SJCRH30 (cell line): Measurements from ENCODE around the gene QKI. TPM values are rescaled to one million over a fixed set of nuclear protein-coding genes. Genes with fewer than 3 reads are reported as not detected.
"Not testable (repeated sequence)": the region's sequence is repeated elsewhere in the genome, so short reads cannot be mapped to it uniquely, and the experiment has no call there.

Experiments used
- DNase-seq, 2 experiments: peaks; one replicate each; pipeline ENCODE4 v3.0.0-alpha.2; 2015 to 2020
- H3K27ac ChIP-seq: fragments of 250-450 bp; sonication (Bioruptor Pico); 2 replicates; pipeline ENCODE4 v1.5.1; 2020; ENCODE audit warnings: mild to moderate bottlenecking, moderate library complexity
- H3K27me3 ChIP-seq: fragments of 250-450 bp; sonication (Bioruptor Pico); 2 replicates; pipeline ENCODE4 v1.5.1; 2020; ENCODE audit warnings: mild to moderate bottlenecking, moderate library complexity
- H3K36me3 ChIP-seq: fragments of 250-450 bp; sonication (Bioruptor Pico); 2 replicates; pipeline ENCODE4 v1.5.1; 2020; ENCODE audit warnings: mild to moderate bottlenecking, moderate library complexity
- H3K4me1 ChIP-seq: fragments of 250-450 bp; sonication (Bioruptor Pico); 2 replicates; pipeline ENCODE4 v1.5.1; 2020; ENCODE audit warnings: mild to moderate bottlenecking, moderate library complexity
- H3K4me3 ChIP-seq: fragments of 250-450 bp; sonication (Bioruptor Pico); 2 replicates; pipeline ENCODE4 v1.5.1; 2020; ENCODE audit warnings: mild to moderate bottlenecking, moderate library complexity
- H3K9me3 ChIP-seq: fragments of 250-450 bp; sonication (Bioruptor Pico); replicated peaks from 2 replicates; pipeline ENCODE4 v1.5.1; 2020; ENCODE audit warnings: mild to moderate bottlenecking, moderate library complexity
- total RNA-seq: library from RNA; depleted of rRNA; stranded (reverse); fragments of >200 nt; shearing (Covaris generic); gene quantifications from 2 replicates; pipeline ENCODE4 v1.2.3, GENCODE V29; 2014

Gene QKI
- total RNA-seq, 1 experiment from 2014 or later = 254 TPM

- DNase-seq = no peak
- Histone ChIP-seq H3K9me3 (no peaks in the 10 kb centered on the region), H3K4me1 (0 out of 2 replicates have a peak, but pooled peaks cover 3% of the 10 kb centered on the region), H3K27ac (no peak overlapping the region), H3K36me3 (peaks cover 3% of the 10 kb centered on the region; the same call in 1 of the 2 replicates), H3K27me3 (no peaks in the 10 kb centered on the region), H3K4me3 (no peak overlapping the region)
Observed at GRCh38 chr6:163580311-163581030, 166.0 kb downstream of the QKI start.

GRCh38 chr6:163583558-163583957 is 169.0 kb downstream of the QKI start:
- no peak overlapping the region for H3K27ac ChIP-seq
- H3K9me3 ChIP-seq = no peaks in the 10 kb centered on the region
- no peaks in the 10 kb centered on the region for H3K27me3 ChIP-seq
- H3K36me3 ChIP-seq = no peaks in the 10 kb centered on the region
- DNase-seq = no peak
- H3K4me1 ChIP-seq = peaks cover 9% of the 10 kb centered on the region; the same call in 1 of the 2 replicates
- H3K4me3 ChIP-seq = no peak overlapping the region

GRCh38 chr6:163585932-163586437 is 171.5 kb downstream of the QKI start:
- Histone ChIP-seq H3K36me3 (no peaks in the 10 kb centered on the region), H3K4me3 (no peak overlapping the region), H3K9me3 (no peaks in the 10 kb centered on the region), H3K27me3 (no peaks in the 10 kb centered on the region), H3K27ac (no peak overlapping the region), H3K4me1 (peaks cover 6% of the 10 kb centered on the region; the same call in 1 of the 2 replicates)
- peak; percentile 62 to 64 for DNase-seq

- H3K4me1 ChIP-seq = peaks cover 6% of the 10 kb centered on the region; the same call in 1 of the 2 replicates
- no peak for DNase-seq
Observed at GRCh38 chr6:163586888-163587287, 172.4 kb downstream of the QKI start.

GRCh38 chr6:163588220-163588919 is 173.9 kb downstream of the QKI start:
- H3K4me1 ChIP-seq = peaks cover 6% of the 10 kb centered on the region; the same call in 1 of the 2 replicates
- no peaks in the 10 kb centered on the region for H3K36me3 ChIP-seq
- no peak overlapping the region for H3K4me3 ChIP-seq
- DNase-seq = no peak
- no peaks in the 10 kb centered on the region for H3K27me3 ChIP-seq
- no peak overlapping the region for H3K27ac ChIP-seq
- 0 out of 2 replicates have a peak, but pooled peaks cover 3% of the 10 kb centered on the region for H3K9me3 ChIP-seq

More at GRCh38 chr6:163586888-163587287, 172.4 kb downstream of the QKI start:
- Histone ChIP-seq H3K36me3 (no peaks in the 10 kb centered on the region), H3K27ac (no peak overlapping the region), H3K27me3 (no peaks in the 10 kb centered on the region), H3K9me3 (no peaks in the 10 kb centered on the region), H3K4me3 (no peak overlapping the region)

DNA sequence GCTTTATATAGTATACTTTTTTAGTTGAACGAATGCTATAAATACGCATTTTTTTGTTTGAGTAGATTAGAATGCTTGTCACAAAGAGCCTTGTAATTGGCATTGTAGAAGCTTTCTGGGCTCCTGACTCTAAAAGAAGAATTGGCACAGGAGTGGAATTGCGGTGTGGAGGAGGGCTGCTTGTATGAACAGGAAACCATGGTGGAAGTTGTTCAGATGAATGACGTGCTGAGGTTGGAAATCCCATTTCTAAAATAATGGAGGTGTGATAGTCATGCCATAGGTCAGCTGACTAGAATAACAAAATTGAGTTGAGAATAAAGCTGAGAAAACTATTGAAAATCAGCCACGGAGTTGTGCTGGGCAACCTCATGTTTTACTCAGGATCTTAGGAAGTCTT is 174.9 kb downstream of the QKI start:
- Histone ChIP-seq H3K4me1 (peaks cover 6% of the 10 kb centered on the region; the same call in 1 of the 2 replicates), H3K36me3 (no peaks in the 10 kb centered on the region), H3K27me3 (no peaks in the 10 kb centered on the region), H3K4me3 (no peak overlapping the region), H3K27ac (no peak overlapping the region), H3K9me3 (0 out of 2 replicates have a peak, but pooled peaks cover 3% of the 10 kb centered on the region)
- DNase-seq = no peak

DNA sequence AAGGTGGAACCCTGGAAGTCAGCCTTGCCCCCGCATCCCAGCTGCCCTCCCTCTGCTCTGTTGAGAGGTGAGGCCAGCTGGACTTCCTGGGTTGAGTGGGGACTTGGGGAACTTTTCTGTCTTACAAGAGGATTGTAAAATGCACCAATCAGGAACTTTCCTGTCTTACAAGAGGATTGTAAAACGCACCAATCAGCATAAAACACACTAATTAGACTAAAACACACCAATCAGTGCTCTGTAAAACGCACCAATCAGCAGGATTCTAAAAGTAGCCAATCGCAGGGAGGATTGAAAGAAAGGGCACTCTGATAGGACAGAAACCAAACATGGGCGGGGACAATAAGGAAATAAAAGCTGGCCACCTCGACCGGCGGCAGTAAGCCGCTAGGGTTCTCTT is 175.6 kb downstream of the QKI start:
- DNase-seq, H3K36me3 ChIP-seq, H3K27me3 ChIP-seq, H3K9me3 ChIP-seq, H3K4me1 ChIP-seq, H3K4me3 ChIP-seq, H3K27ac ChIP-seq: not testable (repeated sequence)

- Histone ChIP-seq H3K27me3 (no peaks in the 10 kb centered on the region), H3K9me3 (peaks cover 7% of the 10 kb centered on the region; the same call in 1 of the 2 replicates), H3K27ac (no peak overlapping the region), H3K36me3 (no peaks in the 10 kb centered on the region), H3K4me3 (no peak overlapping the region), H3K4me1 (no peaks in the 10 kb centered on the region)
- no peak for DNase-seq
Observed at GRCh38 chr6:163592872-163593271, 178.4 kb downstream of the QKI start.

DNA sequence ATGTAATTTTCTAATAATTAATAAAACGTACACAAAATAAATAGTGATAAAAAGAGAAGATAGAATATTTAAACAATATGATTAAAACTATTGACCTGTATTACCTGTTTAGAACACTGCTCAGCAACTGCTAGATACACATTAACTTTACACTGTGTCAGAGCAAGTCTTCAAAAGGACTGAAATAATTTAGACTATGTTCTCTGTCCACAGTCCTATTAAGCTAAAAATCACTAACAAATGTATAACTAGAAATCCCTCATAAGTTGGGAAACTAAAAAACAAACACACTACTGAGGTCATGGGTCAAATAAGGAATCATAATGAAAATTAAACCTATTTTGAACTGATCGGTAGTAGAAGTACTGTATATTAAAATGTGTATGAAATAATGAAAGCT is 181.7 kb downstream of the QKI start:
- no peak for DNase-seq
- no peaks in the 10 kb centered on the region for H3K27me3 ChIP-seq
- H3K4me1 ChIP-seq = no peaks in the 10 kb centered on the region
- H3K27ac ChIP-seq = no peak overlapping the region
- peaks cover 7% of the 10 kb centered on the region; the same call in 1 of the 2 replicates for H3K9me3 ChIP-seq
- H3K4me3 ChIP-seq = no peak overlapping the region
- no peaks in the 10 kb centered on the region for H3K36me3 ChIP-seq

GRCh38 chr6:163599136-163599535 is 184.6 kb downstream of the QKI start:
- Histone ChIP-seq H3K4me3 (no peak overlapping the region), H3K36me3 (no peaks in the 10 kb centered on the region), H3K4me1 (no peaks in the 10 kb centered on the region), H3K9me3 (peaks cover 4% of the 10 kb centered on the region; the same call in 1 of the 2 replicates), H3K27me3 (no peaks in the 10 kb centered on the region), H3K27ac (no peak overlapping the region)
- no peak for DNase-seq

DNA sequence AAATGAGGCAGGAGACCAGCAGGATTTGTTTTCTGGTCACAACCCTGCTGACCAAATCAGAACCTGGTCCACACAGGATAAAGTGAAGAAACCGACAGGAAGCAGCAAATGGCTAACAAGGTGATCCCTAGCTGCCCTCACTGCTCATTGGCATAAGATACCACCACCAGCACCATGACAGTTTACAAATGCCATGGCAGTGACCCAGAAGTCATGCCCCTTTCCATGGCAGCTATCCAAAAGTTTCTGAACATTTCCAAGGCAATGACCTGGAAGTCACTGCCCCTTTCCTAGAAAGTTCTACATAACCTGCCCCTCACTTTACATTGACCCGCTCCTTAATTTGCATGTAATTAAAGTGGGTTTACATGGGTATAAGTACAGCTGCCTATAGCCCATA is 185.2 kb downstream of the QKI start:
- DNase-seq = no peak
- H3K4me1 ChIP-seq = no peaks in the 10 kb centered on the region
- H3K36me3 ChIP-seq = no peaks in the 10 kb centered on the region
- H3K27me3 ChIP-seq = no peaks in the 10 kb centered on the region
- no peak overlapping the region for H3K27ac ChIP-seq
- H3K9me3 ChIP-seq = peaks cover 4% of the 10 kb centered on the region; the same call in 1 of the 2 replicates
- H3K4me3 ChIP-seq = no peak overlapping the region

- no peak overlapping the region for H3K27ac ChIP-seq
- no peak for DNase-seq
Observed at GRCh38 chr6:163600331-163600730, 185.8 kb downstream of the QKI start.

DNA sequence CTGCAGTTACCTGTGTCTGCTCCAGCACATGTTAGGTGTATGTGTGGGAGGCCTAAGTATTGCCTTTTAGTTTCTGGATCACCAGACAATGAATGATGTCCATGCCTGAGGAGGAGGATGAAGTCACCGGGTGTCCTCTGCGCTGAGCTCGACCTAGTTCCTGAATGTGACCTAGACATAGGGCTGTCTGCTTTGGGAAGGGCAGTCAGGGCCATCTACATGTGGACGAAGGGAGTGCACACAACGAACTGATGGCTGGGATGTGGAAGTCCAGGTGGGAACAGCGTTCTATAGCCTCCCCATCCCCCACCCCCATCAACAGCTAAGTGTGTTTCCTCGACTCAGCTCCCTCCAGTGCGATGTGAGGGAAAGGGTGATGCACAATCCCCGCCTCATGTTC is 186.3 kb downstream of the QKI start:
- no peaks in the 10 kb centered on the region for H3K36me3 ChIP-seq
- peaks cover 4% of the 10 kb centered on the region; the same call in 1 of the 2 replicates for H3K9me3 ChIP-seq
- no peaks in the 10 kb centered on the region for H3K27me3 ChIP-seq
- DNase-seq = no peak
- no peaks in the 10 kb centered on the region for H3K4me1 ChIP-seq
- no peak overlapping the region for H3K4me3 ChIP-seq
- H3K27ac ChIP-seq = no peak overlapping the region

More at GRCh38 chr6:163600331-163600730, 185.8 kb downstream of the QKI start:
- Histone ChIP-seq H3K4me3 (no peak overlapping the region), H3K9me3 (peaks cover 4% of the 10 kb centered on the region; the same call in 1 of the 2 replicates), H3K27me3 (no peaks in the 10 kb centered on the region), H3K4me1 (no peaks in the 10 kb centered on the region), H3K36me3 (no peaks in the 10 kb centered on the region)

GRCh38 chr6:163602851-163603250 is 188.3 kb downstream of the QKI start:
- Histone ChIP-seq H3K27me3 (no peaks in the 10 kb centered on the region), H3K36me3 (no peaks in the 10 kb centered on the region), H3K4me1 (no peaks in the 10 kb centered on the region), H3K27ac (no peak overlapping the region), H3K9me3 (no peaks in the 10 kb centered on the region), H3K4me3 (no peak overlapping the region)
- no peak for DNase-seq

GRCh38 chr6:163603395-163603794 is 188.9 kb downstream of the QKI start:
- no peak for DNase-seq
- Histone ChIP-seq H3K4me1 (no peaks in the 10 kb centered on the region), H3K9me3 (no peaks in the 10 kb centered on the region)

More at GRCh38 chr6:163603395-163603794, 188.9 kb downstream of the QKI start:
- no peak overlapping the region for H3K4me3 ChIP-seq
- no peak overlapping the region for H3K27ac ChIP-seq
- H3K36me3 ChIP-seq = no peaks in the 10 kb centered on the region
- H3K27me3 ChIP-seq = no peaks in the 10 kb centered on the region
